ENCODE data around the gene TSACC. TPM values are rescaled to one million over a fixed set of nuclear protein-coding genes. Genes with fewer than 3 reads are reported as not detected.
A peak's percentile ranks its signal among the peaks of the same experiment; 100 is the strongest.

The TSACC gene
- total and polyA plus RNA-seq, 9 of the 15 experiments (the other 6 are each of a cell fraction or from before 2014, with no cell fraction given), result 0.45 to 7.4 (median 2.6) TPM

DNA sequence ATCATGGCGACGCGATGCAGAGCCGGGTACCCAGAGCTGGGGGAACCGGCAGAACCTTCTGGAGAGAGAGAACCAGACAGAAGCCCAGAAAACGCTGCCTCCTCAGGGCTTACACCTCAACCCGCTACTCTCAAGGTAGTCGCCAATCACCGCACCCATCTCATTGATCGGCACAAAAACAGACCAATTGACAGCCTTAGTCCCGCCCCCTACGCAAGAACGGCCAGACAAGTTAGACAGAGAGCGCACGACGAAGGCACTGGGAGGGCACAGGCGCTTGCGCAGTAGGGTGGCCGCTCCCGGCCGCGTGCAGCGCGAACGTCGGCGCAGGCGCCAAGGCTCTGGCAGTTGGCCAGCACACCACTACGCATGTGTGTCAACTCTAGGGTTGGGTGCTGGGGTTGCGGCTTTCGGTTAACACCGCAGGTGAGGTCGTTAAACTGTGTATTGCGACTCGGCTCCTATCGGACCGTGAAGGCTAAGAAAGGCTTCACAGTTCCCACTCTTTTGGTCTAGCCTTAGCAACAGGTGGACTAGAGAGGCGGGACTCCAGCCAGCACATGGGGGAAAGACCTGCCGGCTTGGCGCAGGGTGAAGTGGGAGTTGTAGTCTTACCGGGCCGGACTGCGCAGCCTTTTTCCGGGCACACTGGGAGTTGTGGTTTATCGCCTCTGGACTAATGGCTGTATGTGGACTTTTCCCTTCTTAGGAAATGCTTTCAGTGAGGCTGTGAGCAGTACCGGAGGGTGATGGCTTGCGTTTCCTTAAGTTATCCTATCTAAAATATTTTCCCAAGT lies at the start of gene TSACC, which contains the start of gene CCT3 (continued):
- TF ChIP-seq, protein P1, sequence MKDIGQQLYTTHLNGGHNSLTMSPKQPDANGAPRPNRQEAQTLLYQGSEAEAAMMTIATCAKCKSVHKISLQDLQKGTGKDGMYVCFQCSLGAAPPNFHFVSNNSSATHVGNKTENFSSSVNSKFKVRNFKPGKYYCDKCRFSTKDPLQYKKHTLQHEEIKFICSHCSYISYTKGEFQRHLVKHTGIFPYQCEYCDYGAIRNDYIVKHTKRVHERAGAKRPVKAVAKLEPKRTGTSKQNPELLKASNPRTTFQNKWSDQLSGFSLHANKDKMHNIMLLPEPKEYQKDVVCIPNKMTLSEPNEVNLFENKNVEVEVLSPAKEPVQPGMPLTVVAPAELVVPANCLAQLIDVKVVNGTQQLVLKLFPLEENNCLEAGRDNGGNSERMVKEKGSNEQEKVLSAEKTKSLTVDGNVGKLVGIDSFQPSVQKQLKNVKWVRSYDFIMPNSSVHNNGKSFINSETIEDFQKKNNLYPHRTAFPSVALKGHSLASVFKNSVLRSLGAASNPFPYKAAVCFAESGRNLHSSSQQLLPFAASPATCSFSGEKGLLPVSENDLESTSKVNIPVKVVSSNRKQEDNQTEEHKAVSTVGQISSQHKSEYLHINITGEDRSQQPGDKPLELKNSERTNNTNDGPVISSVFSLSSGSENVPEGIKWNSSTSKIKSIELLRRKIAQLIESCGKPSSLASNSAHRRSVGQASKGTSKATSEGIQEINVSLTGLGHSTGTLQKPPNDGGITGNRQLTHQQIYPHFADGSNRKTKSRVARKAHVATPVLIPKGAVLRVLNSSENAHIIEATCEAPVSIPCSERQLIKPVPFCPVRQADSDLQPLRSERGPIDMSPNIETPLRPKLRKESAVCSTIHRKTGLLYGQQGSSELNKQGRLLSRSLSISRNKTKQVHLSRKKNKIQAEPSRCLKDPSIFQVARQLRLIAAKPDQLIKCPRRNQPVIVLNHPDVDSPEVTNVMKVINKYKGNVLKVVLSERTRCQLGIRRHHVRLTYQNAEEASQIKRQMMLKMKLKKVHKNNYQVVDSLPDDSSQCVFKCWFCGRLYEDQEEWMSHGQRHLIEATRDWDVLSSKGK (CRISPR knock-in tag; IDR thresholded peaks at IDR 0.05), result no peak
- TF ChIP-seq SMARCA5 (IDR thresholded peaks at IDR 0.05), result no peak
- TF ChIP-seq NCOA2 (IDR thresholded peaks at IDR 0.05; ENCODE audit: partially characterized antibody in 2 of 2), result no peak
- peak; percentile 60; the same call in 1 of the 2 replicates for TF ChIP-seq ETV5 (CRISPR knock-in tag; IDR thresholded peaks at IDR 0.05; ENCODE audit: low read depth)
- TF ChIP-seq, protein P2, sequence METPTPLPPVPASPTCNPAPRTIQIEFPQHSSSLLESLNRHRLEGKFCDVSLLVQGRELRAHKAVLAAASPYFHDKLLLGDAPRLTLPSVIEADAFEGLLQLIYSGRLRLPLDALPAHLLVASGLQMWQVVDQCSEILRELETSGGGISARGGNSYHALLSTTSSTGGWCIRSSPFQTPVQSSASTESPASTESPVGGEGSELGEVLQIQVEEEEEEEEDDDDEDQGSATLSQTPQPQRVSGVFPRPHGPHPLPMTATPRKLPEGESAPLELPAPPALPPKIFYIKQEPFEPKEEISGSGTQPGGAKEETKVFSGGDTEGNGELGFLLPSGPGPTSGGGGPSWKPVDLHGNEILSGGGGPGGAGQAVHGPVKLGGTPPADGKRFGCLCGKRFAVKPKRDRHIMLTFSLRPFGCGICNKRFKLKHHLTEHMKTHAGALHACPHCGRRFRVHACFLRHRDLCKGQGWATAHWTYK (CRISPR knock-in tag; IDR thresholded peaks at IDR 0.05), result peak; percentile 19; the same call in 1 of the 2 replicates
- no peak for TF ChIP-seq GABPB2 (CRISPR knock-in tag; conservative IDR thresholded peaks at IDR 0.05)
- TF ChIP-seq, protein P3, sequence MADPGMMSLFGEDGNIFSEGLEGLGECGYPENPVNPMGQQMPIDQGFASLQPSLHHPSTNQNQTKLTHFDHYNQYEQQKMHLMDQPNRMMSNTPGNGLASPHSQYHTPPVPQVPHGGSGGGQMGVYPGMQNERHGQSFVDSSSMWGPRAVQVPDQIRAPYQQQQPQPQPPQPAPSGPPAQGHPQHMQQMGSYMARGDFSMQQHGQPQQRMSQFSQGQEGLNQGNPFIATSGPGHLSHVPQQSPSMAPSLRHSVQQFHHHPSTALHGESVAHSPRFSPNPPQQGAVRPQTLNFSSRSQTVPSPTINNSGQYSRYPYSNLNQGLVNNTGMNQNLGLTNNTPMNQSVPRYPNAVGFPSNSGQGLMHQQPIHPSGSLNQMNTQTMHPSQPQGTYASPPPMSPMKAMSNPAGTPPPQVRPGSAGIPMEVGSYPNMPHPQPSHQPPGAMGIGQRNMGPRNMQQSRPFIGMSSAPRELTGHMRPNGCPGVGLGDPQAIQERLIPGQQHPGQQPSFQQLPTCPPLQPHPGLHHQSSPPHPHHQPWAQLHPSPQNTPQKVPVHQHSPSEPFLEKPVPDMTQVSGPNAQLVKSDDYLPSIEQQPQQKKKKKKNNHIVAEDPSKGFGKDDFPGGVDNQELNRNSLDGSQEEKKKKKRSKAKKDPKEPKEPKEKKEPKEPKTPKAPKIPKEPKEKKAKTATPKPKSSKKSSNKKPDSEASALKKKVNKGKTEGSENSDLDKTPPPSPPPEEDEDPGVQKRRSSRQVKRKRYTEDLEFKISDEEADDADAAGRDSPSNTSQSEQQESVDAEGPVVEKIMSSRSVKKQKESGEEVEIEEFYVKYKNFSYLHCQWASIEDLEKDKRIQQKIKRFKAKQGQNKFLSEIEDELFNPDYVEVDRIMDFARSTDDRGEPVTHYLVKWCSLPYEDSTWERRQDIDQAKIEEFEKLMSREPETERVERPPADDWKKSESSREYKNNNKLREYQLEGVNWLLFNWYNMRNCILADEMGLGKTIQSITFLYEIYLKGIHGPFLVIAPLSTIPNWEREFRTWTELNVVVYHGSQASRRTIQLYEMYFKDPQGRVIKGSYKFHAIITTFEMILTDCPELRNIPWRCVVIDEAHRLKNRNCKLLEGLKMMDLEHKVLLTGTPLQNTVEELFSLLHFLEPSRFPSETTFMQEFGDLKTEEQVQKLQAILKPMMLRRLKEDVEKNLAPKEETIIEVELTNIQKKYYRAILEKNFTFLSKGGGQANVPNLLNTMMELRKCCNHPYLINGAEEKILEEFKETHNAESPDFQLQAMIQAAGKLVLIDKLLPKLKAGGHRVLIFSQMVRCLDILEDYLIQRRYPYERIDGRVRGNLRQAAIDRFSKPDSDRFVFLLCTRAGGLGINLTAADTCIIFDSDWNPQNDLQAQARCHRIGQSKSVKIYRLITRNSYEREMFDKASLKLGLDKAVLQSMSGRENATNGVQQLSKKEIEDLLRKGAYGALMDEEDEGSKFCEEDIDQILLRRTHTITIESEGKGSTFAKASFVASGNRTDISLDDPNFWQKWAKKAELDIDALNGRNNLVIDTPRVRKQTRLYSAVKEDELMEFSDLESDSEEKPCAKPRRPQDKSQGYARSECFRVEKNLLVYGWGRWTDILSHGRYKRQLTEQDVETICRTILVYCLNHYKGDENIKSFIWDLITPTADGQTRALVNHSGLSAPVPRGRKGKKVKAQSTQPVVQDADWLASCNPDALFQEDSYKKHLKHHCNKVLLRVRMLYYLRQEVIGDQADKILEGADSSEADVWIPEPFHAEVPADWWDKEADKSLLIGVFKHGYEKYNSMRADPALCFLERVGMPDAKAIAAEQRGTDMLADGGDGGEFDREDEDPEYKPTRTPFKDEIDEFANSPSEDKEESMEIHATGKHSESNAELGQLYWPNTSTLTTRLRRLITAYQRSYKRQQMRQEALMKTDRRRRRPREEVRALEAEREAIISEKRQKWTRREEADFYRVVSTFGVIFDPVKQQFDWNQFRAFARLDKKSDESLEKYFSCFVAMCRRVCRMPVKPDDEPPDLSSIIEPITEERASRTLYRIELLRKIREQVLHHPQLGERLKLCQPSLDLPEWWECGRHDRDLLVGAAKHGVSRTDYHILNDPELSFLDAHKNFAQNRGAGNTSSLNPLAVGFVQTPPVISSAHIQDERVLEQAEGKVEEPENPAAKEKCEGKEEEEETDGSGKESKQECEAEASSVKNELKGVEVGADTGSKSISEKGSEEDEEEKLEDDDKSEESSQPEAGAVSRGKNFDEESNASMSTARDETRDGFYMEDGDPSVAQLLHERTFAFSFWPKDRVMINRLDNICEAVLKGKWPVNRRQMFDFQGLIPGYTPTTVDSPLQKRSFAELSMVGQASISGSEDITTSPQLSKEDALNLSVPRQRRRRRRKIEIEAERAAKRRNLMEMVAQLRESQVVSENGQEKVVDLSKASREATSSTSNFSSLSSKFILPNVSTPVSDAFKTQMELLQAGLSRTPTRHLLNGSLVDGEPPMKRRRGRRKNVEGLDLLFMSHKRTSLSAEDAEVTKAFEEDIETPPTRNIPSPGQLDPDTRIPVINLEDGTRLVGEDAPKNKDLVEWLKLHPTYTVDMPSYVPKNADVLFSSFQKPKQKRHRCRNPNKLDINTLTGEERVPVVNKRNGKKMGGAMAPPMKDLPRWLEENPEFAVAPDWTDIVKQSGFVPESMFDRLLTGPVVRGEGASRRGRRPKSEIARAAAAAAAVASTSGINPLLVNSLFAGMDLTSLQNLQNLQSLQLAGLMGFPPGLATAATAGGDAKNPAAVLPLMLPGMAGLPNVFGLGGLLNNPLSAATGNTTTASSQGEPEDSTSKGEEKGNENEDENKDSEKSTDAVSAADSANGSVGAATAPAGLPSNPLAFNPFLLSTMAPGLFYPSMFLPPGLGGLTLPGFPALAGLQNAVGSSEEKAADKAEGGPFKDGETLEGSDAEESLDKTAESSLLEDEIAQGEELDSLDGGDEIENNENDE (IDR thresholded peaks at IDR 0.05; ENCODE audit: low read depth, low read length), result no peak

Data from K562 (cell line).